A673 (cell line): ENCODE results near the gene SOCS3.

Experiments
- EZH2 ChIP-seq: fragments of 200-600 bp; sonication (generic); IDR thresholded peaks from 2 replicates; pipeline ENCODE4 v1.6.1; 2017; ENCODE audit warnings: borderline replicate concordance, low read depth, mild to moderate bottlenecking, mixed read lengths, antibody characterized with exemption, low read length; ENCODE audit not compliant: poor library complexity, severe bottlenecking
- TF ChIP-seq, protein P1 (sequence below): fragments of 300-800, 200-600 bp; sonication (generic); conservative IDR thresholded peaks from 2 replicates; pipeline ENCODE4 v1.5.1; 2017; ENCODE audit warnings: low read depth, mild to moderate bottlenecking, antibody characterized with exemption, low read length, moderate library complexity, mixed read lengths

DNA sequence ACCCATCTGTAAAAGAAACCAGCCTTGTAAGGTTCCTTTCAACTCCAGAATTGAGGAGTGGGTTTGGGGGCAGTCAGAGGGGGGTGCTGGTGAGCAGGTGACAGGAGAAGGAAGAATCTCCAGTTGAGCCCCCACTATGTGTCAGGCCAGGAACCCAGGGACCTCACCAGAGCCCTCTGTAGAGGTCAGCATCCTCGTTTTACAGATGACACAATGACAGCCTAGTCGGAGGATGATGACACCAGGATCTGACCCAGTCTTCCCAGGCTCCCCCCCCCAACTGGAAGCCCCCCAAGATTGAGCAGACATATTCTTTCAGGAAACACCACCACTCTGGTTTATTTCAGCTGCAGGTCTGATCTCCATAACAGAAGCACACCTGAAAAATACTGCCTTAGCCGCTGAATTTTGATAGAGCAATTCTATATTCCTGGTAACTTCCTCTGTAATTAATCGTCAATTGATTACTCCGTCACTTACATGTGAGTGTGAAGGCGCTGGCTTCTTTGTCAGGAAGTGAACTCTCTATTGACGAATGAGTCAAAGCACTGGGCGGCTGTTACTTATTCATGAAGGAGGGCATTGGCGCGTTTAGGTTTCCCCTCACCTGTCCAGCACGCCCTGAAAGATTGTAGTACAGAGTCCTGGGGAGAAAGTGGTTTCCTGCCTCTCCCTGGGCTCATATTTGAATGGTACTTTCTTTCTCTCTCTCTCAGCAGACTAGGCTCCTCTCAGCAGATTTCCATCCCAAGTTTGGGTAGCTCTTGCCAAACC is 21.2 kb downstream of the SOCS3 start:
- TF ChIP-seq EZH2, result no peak
- TF ChIP-seq, protein P1, sequence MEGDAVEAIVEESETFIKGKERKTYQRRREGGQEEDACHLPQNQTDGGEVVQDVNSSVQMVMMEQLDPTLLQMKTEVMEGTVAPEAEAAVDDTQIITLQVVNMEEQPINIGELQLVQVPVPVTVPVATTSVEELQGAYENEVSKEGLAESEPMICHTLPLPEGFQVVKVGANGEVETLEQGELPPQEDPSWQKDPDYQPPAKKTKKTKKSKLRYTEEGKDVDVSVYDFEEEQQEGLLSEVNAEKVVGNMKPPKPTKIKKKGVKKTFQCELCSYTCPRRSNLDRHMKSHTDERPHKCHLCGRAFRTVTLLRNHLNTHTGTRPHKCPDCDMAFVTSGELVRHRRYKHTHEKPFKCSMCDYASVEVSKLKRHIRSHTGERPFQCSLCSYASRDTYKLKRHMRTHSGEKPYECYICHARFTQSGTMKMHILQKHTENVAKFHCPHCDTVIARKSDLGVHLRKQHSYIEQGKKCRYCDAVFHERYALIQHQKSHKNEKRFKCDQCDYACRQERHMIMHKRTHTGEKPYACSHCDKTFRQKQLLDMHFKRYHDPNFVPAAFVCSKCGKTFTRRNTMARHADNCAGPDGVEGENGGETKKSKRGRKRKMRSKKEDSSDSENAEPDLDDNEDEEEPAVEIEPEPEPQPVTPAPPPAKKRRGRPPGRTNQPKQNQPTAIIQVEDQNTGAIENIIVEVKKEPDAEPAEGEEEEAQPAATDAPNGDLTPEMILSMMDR, result no peak
